Esophagus muscularis mucosa (tissue), 4 donors: ENCODE results near the gene TAF5L. TPM values are rescaled to one million over a fixed set of nuclear protein-coding genes. Genes with fewer than 3 reads are reported as not detected.
"Not testable (repeated sequence)": the region's sequence is repeated elsewhere in the genome, so short reads cannot be mapped to it uniquely, and the experiment has no call there.

Experiments used
- DNase-seq: peaks from one replicate; pipeline ENCODE4 v3.0.0-alpha.2; 2017; ENCODE audit errors: extremely low spot score
- H3K27ac ChIP-seq, 4 donors: fragments of 200-600 bp; sonication (generic); replicated peaks in 1 of 4; 1 replicate in 3 of 4; 2 replicates in 1 of 4; pipeline ENCODE4 v1.5.1; 2016 to 2019; ENCODE audit warnings: mild to moderate bottlenecking in 1 of 4
- H3K27me3 ChIP-seq, 4 donors: fragments of 200-600 bp; sonication (generic); one replicate each; pipeline versions ENCODE4 v1.5.1 to v1.6.0; 2016 to 2019
- H3K36me3 ChIP-seq, 4 donors: fragments of 200-600 bp; sonication (generic); one replicate each; pipeline ENCODE4 v1.5.1; 2016 to 2019
- H3K4me1 ChIP-seq, 4 donors: fragments of 200-600 bp; sonication (generic); one replicate each; pipeline ENCODE4 v1.5.1; 2016 to 2019
- H3K4me3 ChIP-seq, 4 donors: fragments of 200-600 bp; sonication (generic); 1 replicate in 2 of 4; 2 replicates in 2 of 4; pipeline ENCODE4 v1.5.1; 2016 to 2019; ENCODE audit warnings: mild to moderate bottlenecking in 4 of 4, moderate library complexity in 1 of 4
- H3K9me3 ChIP-seq, 4 donors: fragments of 200-600 bp; sonication (generic); 1 replicate in 3 of 4; 2 replicates in 1 of 4; pipeline ENCODE4 v1.5.1; 2016 to 2019
- EP300 ChIP-seq: sonication (generic); formaldehyde crosslinking; IDR thresholded peaks from one replicate; pipeline ENCODE4 v1.6.1; 2017; ENCODE audit warnings: antibody characterized with exemption
- POLR2A ChIP-seq: fragments of 450-650 bp; IDR thresholded peaks from one replicate; pipeline ENCODE4 v1.6.1; 2017; ENCODE audit warnings: antibody characterized with exemption, moderate library complexity, mild to moderate bottlenecking, low read depth
- POLR2AphosphoS5 ChIP-seq, 2 donors: sonication (generic); formaldehyde crosslinking; IDR thresholded peaks; one replicate each; pipeline ENCODE4 v1.6.1; 2017; ENCODE audit warnings: antibody characterized with exemption in 2 of 2
- WGBS: methylation state at CpG from one replicate; pipeline ENCODE4 v1.1.5; 2018; 5-methylcytosine and 5-hydroxymethylcytosine counted together
- intact Hi-C: fragments of 100-400 bp; cut with DNase I; formaldehyde crosslinking; loops from one replicate; pipeline ENCODE4 v1.15.1; 2023
- total RNA-seq, 4 donors: library from RNA; depleted of rRNA; stranded (reverse); fragments of >200 nt; gene quantifications; one replicate each; pipeline versions ENCODE4 v1.1.0 to v1.2.1, GENCODE V29; 2016
- TF ChIP-seq, protein P1 (sequence below), 3 experiments: fragments of 200-600 bp in 2 of 3; fragments of 450-650 bp in 1 of 3; sonication (generic) in 2 of 3; IDR thresholded peaks; one replicate each; pipeline ENCODE4 v1.5.1; 2017 to 2019; ENCODE audit warnings: antibody characterized with exemption in 3 of 3, mild to moderate bottlenecking in 2 of 3, moderate library complexity in 1 of 3

The TAF5L gene
- total RNA-seq, 4 donors from 2014 or later, result 18.7 to 29.6 (median 23.4) TPM

DNA sequence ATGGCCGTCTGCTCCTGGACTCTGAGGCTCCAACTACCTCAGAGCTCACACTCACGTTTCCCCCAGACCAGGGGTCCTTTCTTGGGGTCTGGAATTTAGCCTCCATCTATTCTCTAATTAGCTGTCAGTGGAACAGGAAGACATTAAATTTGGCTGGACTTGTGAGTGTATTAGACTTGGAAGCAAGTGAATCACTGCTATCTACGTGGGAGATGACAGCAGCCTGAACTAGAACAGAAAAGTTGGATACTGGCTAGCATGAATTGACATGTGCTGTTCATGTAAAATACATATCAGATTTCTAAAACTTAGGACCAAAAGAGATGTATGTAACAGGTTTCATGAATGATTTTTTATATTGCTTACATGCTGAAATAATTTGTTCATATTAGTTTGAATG is 28.0 kb downstream of the TAF5L start:
- Histone ChIP-seq H3K27me3 (no peaks in the 10 kb centered on the region), H3K4me3 (peak overlapping the region in 2 of 4 donors; percentile 7 to 8), H3K9me3 (no peaks in the 10 kb centered on the region), H3K27ac (peak overlapping the region; percentile 83 to 85 (median 84)), H3K36me3 (peaks cover 20 to 51% (median 36%) of the 10 kb centered on the region in 4 donors), H3K4me1 (peaks cover 28 to 51% (median 43%) of the 10 kb centered on the region in 4 donors)
- no peak for DNase-seq
- WGBS, result 44% methylated on average over 3 of the region's 3 CpGs
- TF ChIP-seq POLR2A, result no peak
- no peak for TF ChIP-seq EP300
- TF ChIP-seq, protein P1, sequence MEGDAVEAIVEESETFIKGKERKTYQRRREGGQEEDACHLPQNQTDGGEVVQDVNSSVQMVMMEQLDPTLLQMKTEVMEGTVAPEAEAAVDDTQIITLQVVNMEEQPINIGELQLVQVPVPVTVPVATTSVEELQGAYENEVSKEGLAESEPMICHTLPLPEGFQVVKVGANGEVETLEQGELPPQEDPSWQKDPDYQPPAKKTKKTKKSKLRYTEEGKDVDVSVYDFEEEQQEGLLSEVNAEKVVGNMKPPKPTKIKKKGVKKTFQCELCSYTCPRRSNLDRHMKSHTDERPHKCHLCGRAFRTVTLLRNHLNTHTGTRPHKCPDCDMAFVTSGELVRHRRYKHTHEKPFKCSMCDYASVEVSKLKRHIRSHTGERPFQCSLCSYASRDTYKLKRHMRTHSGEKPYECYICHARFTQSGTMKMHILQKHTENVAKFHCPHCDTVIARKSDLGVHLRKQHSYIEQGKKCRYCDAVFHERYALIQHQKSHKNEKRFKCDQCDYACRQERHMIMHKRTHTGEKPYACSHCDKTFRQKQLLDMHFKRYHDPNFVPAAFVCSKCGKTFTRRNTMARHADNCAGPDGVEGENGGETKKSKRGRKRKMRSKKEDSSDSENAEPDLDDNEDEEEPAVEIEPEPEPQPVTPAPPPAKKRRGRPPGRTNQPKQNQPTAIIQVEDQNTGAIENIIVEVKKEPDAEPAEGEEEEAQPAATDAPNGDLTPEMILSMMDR (IDR thresholded peaks at IDR 0.05), result no peak
- intact Hi-C loops, result no loop called here

DNA sequence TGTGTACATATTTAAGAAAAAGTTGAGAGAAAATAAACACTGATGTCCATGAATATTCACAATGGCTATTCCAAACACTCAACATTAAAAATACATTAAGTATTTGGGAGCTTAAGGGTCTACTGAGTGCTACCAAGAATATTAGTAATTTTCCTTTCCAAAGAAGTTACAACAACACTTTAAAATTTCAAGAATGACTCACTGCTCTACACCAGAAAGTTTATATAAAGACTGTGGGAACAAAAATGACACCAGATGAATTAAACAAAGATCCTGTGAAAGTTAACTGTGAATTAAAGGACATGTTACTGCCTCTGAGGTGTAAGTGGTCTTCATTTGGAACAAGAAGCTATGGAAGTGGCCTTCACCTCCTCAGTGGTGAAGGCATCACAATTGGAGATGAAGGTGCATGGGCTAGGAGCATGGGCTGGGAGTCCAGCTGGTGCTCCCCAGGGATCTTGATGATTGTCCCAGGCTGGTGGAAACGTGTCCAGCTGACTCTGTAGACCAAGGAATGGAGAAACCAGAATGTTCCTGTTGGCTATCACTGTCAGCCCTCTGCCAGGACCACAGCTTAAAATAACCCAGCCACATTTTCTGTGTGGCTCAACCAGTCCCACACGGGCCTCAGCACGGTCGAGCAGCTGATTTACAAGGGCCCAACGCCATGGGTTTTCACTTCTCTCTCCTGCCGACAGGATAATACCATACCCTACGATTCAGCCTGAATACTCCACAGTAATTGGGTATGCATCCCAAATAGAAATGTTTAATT is 28.8 kb downstream of the TAF5L start:
- TF ChIP-seq POLR2AphosphoS5 (IDR thresholded peaks at IDR 0.05) (peak; percentile 75 to 76), EP300 (no peak), POLR2A (no peak)
- TF ChIP-seq, protein P1 (IDR thresholded peaks at IDR 0.05), result peak in 1 of 3 experiments; percentile 29
- intact Hi-C loops, result no loop called here

DNA sequence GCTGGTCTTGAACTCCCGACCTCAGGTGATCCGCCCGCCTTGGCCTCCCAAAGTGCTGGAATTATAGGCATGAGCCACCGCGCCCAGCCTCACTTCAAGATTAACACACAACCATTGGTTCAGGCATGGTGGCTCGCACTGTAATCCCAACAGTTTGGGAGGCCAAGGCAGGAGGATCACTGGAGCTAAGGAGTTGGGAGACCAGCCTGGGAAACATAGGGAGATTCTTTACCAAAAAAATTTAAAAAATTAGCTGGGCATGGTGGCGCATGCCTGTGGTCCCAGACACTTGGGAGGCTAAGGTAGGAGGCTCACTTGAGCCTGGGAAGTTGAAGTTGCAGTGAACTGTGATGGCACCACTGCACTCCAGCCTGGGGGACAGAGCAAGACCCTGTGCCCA is 30.0 kb downstream of the TAF5L start:
- H3K4me3 ChIP-seq, intact Hi-C loops, H3K9me3 ChIP-seq, DNase-seq, H3K27me3 ChIP-seq: not testable (repeated sequence)
- Histone ChIP-seq H3K4me1 (peaks cover 28 to 47% (median 37%) of the 10 kb centered on the region in 4 donors), H3K27ac (peak overlapping the region; percentile 83 to 85 (median 84)), H3K36me3 (peaks cover 14 to 49% (median 22%) of the 10 kb centered on the region in 4 donors)
- 100% methylated on average over 4 of the region's 7 CpGs for WGBS

More for the DNA sequence above, 28.8 kb downstream of the TAF5L start:
- H3K27ac ChIP-seq, result peak overlapping the region; percentile 83 to 85 (median 84)
- H3K36me3 ChIP-seq, result peaks cover 14 to 51% (median 33%) of the 10 kb centered on the region in 4 donors
- 26% methylated on average over 7 of the region's 7 CpGs for WGBS
- H3K4me3 ChIP-seq, result peak overlapping the region in 3 of 4 donors; percentile 7 to 8 (median 7)
- H3K4me1 ChIP-seq, result peaks cover 28 to 51% (median 43%) of the 10 kb centered on the region in 4 donors
- H3K27me3 ChIP-seq, result no peaks in the 10 kb centered on the region
- no peak for DNase-seq
- H3K9me3 ChIP-seq, result no peaks in the 10 kb centered on the region

DNA sequence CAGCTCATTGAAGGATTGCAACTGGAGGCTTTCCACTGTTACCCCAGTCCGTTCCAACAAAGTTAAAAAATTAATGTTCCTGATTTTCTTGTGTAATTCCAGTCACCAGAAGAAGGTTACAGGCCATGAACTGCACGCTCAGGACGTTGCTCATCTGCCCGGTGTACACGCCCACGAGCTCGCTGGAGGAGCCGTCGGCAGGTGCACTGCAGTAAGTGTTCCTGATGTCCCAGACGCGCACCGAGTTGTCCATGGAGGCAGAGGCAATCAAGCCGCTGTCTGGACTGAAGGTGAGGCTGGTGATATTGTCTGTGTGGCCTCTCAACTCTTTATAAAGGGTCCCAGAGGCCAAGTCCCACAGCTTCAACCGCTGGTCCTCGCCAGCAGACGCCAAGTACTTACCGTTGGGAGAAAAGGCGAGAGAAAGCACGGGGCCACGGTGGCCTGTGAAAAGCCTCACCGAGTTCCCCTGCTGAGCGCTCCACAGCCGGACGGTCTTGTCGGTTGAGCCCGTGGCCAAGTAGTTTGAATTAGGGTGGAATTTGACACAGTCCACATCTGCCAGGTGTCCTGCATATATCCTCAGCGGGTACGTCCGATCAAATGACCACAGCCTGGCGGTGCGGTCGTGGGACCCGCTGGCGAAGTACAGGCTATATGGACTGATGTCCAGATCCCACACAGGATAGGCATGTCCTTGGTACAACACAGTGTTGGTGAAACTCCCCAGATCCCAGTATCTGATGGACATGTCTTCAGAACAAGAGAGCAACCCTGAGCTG is 31.5 kb downstream of the TAF5L start:
- H3K4me3 ChIP-seq, result no peak overlapping the region
- no peaks in the 10 kb centered on the region for H3K27me3 ChIP-seq
- intact Hi-C loops, result no loop called here
- peaks cover 14 to 40% (median 22%) of the 10 kb centered on the region in 4 donors for H3K36me3 ChIP-seq
- DNase-seq, result no peak
- no peak overlapping the region for H3K27ac ChIP-seq
- peaks cover 25 to 38% (median 34%) of the 10 kb centered on the region in 4 donors for H3K4me1 ChIP-seq
- TF ChIP-seq POLR2AphosphoS5 (IDR thresholded peaks at IDR 0.05) (no peak), EP300 (no peak), POLR2A (no peak)
- TF ChIP-seq, protein P1 (IDR thresholded peaks at IDR 0.05), result no peak
- H3K9me3 ChIP-seq, result no peaks in the 10 kb centered on the region
- WGBS, result 94% methylated on average over 29 of the region's 34 CpGs

DNA sequence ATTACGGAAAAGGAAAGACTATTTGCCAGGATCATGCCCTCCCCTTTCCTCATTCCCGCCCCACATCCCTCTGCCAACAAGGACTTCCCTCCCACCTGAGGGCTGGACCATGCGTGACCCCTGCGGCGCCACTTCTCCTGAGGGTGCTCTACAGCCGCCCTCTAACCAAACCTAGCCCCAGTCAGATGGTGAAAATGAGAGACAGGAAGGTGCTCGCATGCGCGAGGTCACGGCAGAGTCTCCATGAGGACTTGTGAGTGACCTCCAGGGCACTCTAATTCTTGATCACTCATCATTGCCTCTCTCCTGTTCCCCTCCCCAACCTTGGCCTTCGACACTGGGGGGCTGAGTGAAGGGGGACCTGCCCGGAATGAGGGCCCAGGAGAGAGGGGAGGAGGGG is 32.1 kb downstream of the TAF5L start:
- 92% methylated on average over 12 of the region's 12 CpGs for WGBS
- peaks cover 14 to 40% (median 22%) of the 10 kb centered on the region in 4 donors for H3K36me3 ChIP-seq
- no peak overlapping the region for H3K4me3 ChIP-seq
- H3K9me3 ChIP-seq, result no peaks in the 10 kb centered on the region
- no peak for DNase-seq
- intact Hi-C loops, result no loop called here
- H3K27me3 ChIP-seq, result no peaks in the 10 kb centered on the region
- TF ChIP-seq EP300 (no peak), POLR2A (no peak), POLR2AphosphoS5 (IDR thresholded peaks at IDR 0.05) (no peak)
- TF ChIP-seq, protein P1 (IDR thresholded peaks at IDR 0.05), result no peak
- peaks cover 23 to 32% (median 30%) of the 10 kb centered on the region in 4 donors for H3K4me1 ChIP-seq
- H3K27ac ChIP-seq, result no peak overlapping the region
